Epithelial cell of esophagus (primary cell): ENCODE measurements around the gene GATAD2A.
"Not testable (repeated sequence)": the region's sequence is repeated elsewhere in the genome, so short reads cannot be mapped to it uniquely, and the experiment has no call there.

Experiments
- DNase-seq: peaks from one replicate; pipeline ENCODE4 v3.0.0; 2010; ENCODE audit warnings: low read depth
- H3K4me3 ChIP-seq: 2 replicates; pipeline ENCODE4 v1.5.1; 2011; ENCODE audit warnings: mild to moderate bottlenecking, low read length, control low read depth
- TF ChIP-seq, protein P1 (sequence below): IDR thresholded peaks from 2 replicates; pipeline ENCODE4 v1.5.1; 2011; ENCODE audit warnings: low read depth, mild to moderate bottlenecking, low read length, control low read depth, inconsistent platforms; ENCODE audit not compliant: insufficient read depth; ENCODE audit errors: missing control alignments

Gene GATAD2A

DNA sequence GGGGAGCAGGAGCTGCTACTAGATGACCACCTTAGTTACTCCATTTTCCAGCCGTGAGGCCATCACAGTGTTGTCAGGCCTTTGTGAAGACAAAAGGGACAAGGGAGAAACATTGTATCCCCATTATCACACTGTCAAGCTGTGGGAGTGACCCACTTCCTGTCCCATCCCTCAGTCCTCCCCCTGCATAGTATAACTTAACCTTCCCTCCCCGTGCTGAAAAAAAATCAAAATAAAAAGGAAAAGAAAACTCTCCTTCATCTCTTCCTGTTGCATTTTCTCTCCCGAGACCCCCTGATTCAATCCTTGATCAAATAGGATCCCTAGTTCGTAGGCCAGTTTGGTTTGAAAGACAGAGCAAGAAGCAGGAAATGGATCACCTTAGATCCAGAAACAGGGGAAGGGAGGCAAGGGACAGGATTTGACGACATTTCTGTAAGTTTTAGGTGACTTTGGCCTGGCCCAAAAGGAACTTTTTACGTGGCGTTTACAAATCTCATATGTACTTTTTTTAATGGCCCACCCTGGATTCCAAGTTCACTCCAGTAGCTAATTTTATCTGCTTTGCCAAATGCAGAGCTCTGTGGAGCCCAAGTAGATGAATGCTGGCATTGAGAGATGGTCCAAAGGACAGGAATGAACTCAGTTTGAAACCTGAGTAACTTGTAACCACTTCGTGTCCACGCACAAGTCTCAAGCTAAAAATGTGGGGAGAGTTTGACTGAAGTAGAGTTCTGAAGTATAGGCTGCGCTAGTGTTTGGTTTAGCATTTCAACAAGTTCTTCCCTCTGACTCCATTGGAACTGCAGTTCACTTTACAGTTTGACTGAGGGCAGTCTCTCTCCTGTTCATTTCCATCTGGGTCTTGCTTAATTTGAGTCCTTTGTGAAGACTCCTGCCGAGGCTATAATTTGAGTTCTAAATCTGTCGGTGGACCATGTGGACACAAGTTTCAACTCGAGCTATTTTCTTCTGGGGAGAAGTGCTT, 16.6 kb upstream of the GATAD2A start:
- TF ChIP-seq, protein P1, sequence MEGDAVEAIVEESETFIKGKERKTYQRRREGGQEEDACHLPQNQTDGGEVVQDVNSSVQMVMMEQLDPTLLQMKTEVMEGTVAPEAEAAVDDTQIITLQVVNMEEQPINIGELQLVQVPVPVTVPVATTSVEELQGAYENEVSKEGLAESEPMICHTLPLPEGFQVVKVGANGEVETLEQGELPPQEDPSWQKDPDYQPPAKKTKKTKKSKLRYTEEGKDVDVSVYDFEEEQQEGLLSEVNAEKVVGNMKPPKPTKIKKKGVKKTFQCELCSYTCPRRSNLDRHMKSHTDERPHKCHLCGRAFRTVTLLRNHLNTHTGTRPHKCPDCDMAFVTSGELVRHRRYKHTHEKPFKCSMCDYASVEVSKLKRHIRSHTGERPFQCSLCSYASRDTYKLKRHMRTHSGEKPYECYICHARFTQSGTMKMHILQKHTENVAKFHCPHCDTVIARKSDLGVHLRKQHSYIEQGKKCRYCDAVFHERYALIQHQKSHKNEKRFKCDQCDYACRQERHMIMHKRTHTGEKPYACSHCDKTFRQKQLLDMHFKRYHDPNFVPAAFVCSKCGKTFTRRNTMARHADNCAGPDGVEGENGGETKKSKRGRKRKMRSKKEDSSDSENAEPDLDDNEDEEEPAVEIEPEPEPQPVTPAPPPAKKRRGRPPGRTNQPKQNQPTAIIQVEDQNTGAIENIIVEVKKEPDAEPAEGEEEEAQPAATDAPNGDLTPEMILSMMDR: no peak
- peak; percentile 39 for DNase-seq
- H3K4me3 ChIP-seq: peak overlapping the region; percentile 10

DNA sequence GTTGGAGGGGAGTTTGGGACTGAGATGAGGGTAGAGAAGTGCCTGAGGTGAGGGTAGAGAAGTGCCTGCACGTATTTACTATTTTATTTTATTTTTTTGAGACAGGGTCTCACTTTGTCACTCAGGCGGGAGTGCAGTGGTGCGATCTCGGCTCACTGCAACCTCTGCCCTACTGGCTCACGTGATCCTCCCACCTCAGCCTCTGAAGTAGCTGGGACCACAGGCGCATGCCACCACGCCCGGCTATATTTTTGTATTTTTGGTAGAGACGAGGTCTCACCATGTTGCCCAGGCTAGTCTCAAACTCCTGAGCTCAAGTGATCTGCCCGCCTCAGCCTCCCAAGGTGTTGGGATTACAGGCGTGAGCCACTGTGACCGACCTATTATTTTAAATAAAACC, 15.8 kb upstream of the GATAD2A start:
- DNase-seq, H3K4me3 ChIP-seq: not testable (repeated sequence)

DNA sequence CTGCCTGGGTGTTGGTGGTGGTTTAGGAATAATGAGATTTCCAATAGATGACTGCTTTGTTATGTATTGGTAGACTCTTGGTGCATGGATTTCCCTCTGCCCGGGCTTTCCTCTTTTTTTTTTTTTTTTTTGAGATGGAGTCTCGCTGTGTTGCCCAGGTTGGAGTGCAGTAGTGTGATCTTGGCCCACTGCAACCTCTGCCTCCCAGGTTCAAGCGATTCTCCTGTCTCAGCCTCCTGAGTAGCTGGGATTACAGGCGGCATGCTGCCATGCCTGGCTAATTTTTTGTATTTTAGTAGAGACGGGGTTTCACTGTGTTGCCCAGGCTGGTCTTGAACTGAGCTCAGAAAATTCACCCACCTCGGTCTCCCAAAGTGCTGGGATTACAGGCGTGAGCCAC, 11.1 kb upstream of the GATAD2A start:
- not testable (repeated sequence) for DNase-seq, H3K4me3 ChIP-seq

DNA sequence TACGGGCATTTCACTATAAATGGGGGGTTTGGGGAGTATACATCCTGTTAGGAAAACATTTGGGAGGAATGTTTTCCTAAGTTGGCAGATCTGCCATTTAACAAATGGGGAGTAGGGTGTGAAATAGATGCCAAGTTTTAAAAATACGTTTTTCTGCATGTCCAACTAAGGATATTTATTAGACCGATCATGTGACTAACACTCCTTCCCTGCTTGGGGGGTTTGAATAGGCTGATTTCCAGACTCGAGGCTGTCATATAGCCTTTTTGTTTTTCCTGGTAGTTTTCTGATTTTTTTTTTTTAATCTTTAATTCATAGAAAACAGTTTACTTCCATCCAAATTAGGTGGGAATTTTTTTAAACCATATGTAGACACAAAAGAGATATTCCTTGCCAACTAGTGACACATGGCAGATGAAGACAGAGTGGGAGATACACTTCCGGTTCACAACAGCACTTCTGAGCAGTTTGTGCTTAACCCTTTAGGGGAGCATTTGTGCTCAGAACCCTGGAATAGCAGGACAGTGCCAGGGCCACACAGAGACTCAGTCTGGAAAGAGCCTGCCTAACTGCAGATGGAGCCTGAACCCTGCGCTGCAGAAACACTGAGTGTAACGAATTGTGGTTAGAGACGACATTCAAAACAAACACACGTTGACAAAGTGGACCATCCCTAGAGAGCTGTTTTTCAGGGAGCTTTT, 5.6 kb upstream of the GATAD2A start:
- TF ChIP-seq, protein P1: no peak
- DNase-seq: no peak
- H3K4me3 ChIP-seq: no peak overlapping the region

- no peak overlapping the region for H3K4me3 ChIP-seq
- TF ChIP-seq, protein P1: no peak
- peak; percentile 58 for DNase-seq
These were observed 2.7 kb upstream of the GATAD2A start for GRCh38 chr19:19402656-19403372.

- peak; percentile 73 for DNase-seq
- no peak overlapping the region for H3K4me3 ChIP-seq
- TF ChIP-seq, protein P1: no peak
These were observed 2.0 kb upstream of the GATAD2A start for GRCh38 chr19:19403373-19403901.

GRCh38 chr19:19405971-19406877, 749 bp downstream of the GATAD2A start:
- TF ChIP-seq, protein P1: no peak
- DNase-seq: peak; percentile 41
- peak overlapping the region; percentile 71 for H3K4me3 ChIP-seq
